Measurements from ENCODE around the gene CNNM3.
"Not testable (repeated sequence)": the region's sequence is repeated elsewhere in the genome, so short reads cannot be mapped to it uniquely, and the experiment has no call there.

The CNNM3 gene

GRCh38 chr2:96816127-96816835, at the start of gene CNNM3:
Gene CNNM3 (plus strand): TSS chr2:96816268. CDS start chr2:96816278, 10 bp downstream.
- peak; percentile 97 for DNase-seq (ENCODE audit: low spot score)

DNA sequence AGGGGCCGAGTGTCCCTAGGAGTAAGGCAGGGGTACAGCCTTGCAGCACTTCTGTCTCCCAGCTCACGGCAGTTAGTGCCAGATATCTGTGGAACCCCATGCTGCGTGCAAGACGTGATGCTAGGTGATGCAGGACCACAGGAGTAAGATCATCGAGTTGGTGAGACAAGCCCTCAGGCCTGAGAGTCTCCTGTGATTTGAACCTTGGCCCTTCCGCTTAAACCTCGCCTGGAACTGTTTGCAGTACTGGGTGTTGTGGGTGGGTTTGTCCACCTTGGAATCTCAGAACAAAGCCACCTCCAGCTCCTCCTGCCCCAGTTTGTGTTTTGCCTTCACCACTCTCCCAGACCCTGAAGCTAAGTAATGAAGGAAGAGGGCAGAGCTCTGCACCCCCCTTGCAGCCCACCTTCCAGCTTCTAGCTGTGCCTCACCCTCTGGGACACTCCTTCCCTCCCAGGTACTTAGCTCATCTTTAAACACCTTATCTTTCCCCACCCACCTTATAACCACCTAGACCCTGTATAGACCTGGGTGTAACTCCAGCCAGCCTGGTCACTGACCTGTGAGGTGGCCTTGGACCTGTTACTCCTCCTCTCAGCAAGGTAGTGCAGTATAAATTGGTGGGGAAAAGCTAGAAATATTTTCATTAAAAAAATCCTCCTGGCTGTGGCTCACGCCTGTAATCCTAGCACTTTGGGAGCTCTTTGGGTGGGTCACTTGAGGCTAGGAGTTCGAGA, 48.8 kb upstream of the CNNM3 start:
- no peak for DNase-seq (ENCODE audit: low spot score)

- no peak for DNase-seq (ENCODE audit: low spot score)
Observed at GRCh38 chr2:96768083-96768561, 47.9 kb upstream of the CNNM3 start.

DNA sequence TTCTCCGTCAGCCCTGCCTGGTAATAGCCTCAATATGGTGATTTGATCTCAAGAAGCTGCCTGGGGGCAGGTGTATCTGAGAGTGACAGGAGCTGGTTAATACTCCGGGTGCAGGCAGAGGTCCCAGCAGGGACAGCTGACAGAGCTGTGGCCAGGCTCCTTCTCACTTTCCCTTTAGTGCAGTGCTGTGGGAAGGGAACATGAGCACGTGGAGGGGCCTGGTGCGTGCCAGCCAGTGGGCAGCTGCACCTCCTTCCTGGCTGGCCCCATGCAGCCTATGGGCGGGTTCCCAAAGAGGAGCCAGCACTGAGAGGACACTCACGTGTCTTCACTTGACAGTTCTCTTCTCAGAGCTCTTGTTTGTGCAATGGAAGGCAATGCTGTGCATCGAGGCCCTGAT, 46.3 kb upstream of the CNNM3 start:
- no peak for DNase-seq (ENCODE audit: low spot score)

DNA sequence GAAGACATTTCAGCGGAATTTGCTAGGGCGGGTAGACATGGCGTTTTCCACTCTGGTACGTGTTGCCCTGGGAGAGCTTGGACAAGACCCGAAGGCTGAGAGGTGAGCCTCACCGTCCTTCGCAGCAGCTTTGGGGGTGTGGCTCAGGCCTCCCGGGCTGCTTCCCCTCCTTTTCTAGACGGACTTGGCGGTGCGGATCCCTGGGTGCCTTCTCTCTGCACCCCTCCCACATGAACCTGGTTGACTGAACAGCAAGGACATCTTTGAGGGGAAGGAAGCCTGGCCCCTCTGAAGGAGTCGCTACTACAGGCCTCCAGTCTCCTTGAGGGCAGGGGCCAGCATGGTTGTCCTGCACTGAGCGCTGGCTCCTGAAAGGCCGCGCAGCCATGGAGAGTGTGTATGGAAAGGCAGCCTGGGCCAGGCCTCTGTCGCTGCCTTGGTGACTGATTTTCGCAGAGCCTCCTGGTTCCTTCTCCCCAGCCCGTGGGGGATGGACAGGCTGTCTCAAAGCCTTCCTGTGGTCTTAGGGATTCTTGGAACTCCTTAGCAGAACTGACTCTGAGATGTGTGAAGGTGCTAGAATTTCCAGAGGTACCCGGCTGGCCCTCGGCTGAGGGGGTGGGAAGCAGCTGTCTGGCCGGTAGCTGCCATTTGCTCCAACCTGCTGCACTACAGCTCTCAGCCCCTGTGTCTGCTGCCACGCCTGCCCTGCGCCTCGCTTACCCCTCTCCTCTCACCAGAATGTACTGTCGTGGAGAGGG, 45.4 kb upstream of the CNNM3 start:
- no peak for DNase-seq (ENCODE audit: low spot score)

DNA sequence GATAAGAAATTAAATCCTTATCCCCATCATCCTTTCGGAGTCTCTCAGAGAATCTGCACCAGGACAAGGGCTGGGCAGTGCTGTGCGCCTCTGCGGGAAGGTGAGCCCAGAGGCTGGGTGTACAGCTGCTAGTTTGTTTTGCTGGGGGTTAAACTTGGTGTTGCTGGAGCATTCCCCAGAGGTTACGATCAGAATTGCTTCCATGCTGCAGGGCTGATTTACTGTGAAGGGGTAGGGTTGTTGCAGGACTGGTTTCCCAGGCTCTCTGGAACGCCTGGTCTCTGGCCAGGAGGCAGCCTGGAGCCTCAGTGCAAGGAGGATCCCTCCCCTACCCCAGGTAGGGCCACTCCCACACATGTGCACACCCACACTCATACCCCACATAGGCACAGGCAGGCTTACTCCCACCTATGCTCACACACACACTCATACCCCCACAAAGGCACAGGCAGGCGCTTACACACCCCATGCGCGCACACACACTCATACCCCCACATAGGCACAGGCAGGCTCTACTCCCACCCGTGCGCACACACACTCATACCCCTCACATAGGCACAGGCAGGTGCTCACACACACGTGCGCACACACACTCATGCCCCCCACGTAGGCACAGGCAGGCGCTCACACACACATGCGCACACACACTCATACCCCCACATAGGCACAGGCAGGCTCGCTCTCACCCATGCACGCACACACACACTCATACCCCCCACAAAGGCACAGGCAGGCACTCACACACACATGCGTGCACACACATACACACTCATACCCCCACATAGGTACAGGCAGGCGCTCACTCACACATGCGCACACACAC, 44.1 kb upstream of the CNNM3 start:
- DNase-seq (ENCODE audit: low spot score): no peak

DNA sequence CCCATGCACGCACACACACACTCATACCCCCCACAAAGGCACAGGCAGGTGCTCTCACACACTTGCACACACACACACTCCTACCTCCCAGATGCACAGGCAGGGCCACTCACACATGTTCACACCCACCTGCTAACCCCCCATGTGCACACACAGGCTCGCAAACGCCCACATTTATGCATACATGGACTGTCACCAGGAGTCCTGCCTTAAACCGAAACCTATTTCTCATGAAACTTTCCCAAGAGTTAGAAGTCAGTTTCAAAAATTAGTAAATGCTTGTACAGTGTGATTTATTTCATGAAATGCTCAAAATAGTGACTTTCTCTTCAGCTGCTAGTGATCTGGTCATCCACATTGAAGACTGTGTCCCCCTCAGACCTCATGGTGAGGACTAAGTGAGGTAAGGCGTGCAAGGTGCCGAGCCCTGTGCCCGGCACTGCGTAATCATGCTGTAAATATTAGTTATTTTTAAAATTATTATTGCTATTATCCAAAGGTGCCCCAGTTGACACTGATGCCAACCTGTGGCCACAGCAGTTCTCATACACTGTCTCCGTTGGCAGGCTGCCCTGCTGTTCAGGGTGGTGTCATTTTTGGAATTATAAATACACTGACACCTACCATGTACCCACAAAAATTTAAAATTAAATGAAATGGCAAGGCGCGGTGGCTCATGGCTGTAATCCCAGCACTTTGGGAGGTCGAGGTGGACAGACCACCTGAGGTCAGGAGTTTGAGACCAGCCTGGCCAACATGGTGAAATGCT, 43.0 kb upstream of the CNNM3 start:
- no peak for DNase-seq (ENCODE audit: low spot score)

DNA sequence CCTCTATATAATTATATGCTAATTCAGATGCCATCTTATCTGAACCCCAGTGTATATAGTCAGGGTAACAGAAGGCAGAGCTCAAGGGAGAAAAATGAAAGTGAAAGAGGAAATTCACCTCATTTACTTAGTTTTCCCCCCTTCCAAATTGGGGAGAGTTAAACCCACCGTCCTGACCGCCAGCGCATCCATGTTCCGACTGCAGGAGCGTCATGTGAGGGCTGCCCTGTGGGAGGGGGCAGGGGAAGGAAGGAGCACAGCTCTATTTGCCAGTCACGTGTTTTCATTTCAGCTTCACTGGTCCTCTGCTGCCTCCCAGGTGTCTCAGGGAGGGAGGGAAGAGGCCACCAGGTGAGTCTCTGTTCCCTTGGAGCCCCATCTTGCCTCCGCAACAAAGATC, 42.1 kb upstream of the CNNM3 start:
- no peak for DNase-seq (ENCODE audit: low spot score)

DNA sequence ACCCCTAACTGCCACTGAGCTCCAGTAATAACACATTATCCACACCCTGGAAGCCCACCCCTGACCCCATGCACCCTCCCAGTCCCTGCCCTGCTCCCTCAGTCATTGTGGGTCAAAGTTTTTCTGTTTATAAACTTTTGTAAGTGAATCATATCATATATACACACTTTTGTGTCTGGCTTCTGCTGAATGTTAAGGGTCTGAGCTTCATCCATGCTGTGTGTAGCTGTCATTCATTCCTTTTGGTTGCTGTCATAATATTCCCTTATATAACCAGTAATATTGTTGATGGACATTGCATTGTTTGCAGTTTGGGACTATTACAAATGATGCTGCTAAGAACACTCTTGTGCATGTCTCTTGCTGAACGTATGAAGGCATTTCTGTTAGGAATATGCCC, 40.9 kb upstream of the CNNM3 start:
- no peak for DNase-seq (ENCODE audit: low spot score)

DNA sequence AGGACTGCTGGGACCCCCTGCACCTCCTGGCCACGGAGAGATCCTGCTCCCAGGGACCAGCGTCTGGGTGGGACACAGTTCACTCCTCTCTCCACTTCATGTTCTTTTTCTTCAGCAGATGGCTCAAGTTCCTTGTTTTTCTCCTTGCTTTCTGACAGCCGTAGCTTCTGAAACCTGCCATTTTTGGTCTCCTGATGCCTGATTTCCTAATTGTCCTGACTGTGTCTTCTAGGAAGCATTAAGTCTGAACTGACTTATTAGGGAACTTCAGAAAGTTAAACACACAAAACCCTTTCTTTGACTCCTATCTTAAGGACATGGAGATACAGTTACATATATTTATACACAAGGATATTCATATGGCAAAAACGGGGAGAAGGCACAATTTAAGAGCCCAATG, 32.7 kb upstream of the CNNM3 start:
- no peak for DNase-seq (ENCODE audit: low spot score)

- no peak for DNase-seq (ENCODE audit: low spot score)
Observed at GRCh38 chr2:96787411-96787810, 28.7 kb upstream of the CNNM3 start.

DNA sequence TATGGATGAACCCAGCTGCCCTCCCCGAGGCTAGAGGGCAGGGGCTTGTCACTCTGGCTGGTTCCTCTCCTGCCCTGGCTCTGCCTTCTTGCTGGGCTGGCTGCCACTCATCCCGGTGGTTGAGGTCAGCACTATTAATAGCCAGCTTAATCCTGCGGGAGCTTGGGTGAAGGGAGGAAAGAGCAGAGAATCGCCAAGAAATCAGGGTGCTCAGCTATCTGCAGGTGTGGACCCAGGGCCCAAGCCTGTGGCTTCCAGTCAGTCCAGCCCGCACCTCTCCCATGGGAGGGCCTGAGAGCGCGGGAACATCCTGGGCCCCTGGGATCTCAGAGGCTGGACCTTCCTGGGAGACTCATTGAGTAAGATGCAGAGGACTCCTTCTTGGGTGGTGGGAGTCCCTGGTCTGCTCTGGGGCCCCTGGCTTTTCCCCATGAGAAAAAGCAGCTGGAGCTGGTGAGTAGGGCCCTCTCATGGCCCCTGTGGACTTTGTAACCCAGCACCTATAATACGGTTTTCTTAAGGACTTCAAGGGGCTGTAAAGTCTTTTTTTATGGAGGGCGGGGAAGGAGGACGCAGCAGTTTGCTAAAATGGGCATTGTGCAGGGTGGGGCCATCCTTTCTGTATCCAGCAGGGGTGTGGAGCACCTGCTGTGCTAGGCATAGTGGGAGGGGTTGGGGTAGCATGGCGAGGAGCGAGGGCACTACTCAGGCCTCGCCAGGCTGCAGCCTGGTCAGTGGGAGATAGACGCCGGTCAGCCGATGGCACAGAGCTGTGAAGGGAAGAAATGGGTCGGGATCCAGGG, 27.4 kb upstream of the CNNM3 start:
- DNase-seq (ENCODE audit: low spot score): peak; percentile 51

DNA sequence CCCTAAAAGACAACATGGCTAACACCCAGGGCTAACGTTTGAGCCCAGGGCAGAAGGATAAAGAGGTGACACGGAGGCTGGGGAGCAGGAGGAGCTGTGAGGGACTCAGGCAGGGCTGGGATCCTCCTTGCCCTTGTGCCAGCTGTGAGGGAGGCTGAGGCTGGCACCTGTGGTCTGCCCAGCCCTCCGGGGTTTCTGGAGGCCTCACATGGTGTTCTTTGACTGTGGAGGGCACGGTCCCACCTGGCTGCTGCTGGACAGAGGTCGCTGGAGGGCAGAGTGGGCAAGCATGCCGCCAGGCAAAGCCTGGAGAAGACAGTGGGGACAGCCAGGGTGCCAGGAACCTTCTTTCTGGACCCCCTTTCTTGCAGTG, 26.8 kb upstream of the CNNM3 start:
- no peak for DNase-seq (ENCODE audit: low spot score)

DNA sequence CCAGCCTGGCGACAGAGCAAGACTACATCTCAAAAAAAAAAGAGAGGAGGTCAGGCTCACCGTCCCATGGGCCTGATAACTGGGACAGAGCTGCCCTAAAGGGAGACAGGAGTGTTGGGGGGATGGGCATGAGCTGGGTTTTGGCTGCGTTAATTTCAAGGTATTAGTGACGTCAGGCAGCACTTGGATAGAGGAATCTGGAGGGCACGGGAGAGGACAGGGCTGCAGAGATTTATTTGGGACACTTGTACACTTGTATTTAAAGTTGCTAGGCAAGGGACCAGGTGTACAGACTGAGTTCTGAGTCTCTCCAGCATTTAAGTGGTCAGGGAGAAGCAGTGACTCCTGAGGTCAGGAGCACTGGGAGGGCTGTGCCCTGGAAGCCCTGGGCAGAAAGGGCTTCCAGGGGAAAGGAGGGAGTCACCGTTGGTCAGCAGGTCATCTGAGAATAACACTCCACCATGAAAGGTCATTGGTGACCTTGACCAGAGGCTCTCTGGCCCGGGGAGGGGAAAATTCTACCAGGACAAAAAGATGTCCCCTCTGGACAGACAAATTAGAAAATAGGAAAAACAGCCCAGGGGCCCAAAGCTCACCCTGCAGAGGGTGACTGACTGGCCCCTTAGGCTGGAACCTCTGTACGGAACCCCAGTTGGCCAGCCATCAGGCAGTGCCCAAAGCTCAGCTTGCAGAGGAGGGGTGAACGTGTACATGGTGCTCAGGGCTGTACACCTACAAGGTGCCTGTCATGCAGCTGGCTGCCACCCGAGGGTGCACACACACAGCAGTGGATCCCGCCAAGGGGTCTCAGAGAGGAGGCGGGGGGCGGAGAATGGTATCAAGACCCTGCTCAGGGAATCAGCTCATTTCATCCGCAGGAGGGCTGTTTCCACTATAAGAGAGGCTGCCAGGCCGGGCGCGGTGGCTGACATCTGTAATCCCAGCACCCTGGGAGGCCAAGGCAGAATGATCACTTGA, 23.0 kb upstream of the CNNM3 start:
- DNase-seq (ENCODE audit: low spot score): no peak

DNA sequence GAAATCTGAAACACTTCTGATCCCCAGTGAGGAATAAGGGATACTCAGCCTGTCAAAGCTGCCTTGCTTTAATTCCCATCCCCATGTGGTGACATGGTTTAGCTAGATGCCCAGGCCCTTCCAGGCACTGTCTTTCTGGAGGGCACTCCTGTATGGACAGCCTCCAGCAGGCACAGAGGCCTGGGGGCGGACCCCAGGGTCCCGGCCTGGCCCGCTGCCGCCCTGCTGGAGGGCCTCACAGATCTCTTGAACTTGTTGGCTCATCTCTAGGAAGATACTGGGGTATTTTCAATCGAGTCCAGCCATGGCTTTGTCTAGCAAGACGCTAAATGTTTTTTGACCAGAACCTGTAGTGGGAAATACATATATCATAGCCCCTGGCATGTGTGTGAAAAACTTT, 21.0 kb upstream of the CNNM3 start:
- no peak for DNase-seq (ENCODE audit: low spot score)

DNA sequence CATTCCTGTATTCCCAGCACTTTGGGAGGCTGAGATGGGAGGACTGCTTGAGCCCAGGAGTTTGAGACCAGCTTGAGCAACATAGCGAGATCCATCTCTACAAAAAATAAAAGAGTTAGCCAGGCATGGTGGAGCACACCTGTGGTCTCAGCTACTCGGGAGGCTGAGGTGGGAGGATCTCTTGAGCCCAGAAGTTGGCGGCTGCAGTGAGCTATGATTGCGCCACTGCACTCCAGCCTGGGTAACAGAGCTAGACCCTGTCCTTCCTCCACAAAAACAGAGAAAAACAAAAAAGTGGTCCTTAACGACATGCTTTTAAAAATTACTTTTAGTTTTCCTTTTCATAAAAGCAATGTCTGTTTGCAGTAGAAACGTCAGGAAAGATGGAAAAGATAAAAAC, 19.6 kb upstream of the CNNM3 start:
- not testable (repeated sequence) for DNase-seq (ENCODE audit: low spot score)

GRCh38 chr2:96797066-96797625, 18.9 kb upstream of the CNNM3 start:
- no peak for DNase-seq (ENCODE audit: low spot score)

- no peak for DNase-seq (ENCODE audit: low spot score)
Observed at GRCh38 chr2:96798733-96799622, 17.1 kb upstream of the CNNM3 start.

All from D341Med (cell line).